GM18511 (cell line): ENCODE results near the gene RARB.

Experiments
- ATAC-seq: cut with Tn5 transposase; IDR thresholded peaks from one replicate; pipeline ENCODE4 v1.9.1; 2021; ENCODE audit warnings: mild to moderate bottlenecking, moderate library complexity; ENCODE audit not compliant: unreplicated experiment

RARB gene

DNA sequence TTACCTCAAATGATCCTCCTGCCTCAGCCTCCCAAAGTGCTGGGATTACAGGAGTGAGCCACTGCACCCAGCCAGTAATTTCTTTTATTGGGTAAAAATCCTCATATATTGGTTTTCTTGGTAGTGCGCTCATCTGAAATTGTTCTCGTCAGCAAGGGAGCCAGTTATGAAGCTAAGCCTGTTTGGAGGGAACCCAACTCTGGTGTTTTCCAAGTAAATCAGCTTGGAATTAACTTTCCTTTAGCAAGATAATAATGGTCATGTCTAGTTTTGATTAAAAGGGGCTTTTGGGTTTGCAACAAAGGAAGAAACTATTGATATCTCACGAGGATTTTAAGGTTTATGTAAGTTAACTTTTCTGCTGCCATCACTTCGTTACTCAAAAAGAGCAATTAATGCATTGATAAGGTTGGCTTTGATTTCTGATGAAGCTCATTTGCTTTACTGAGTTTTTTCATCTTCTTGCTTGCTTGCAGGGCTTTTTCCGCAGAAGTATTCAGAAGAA, 72.7 kb downstream of the RARB start:
- ATAC-seq, result no peak

DNA sequence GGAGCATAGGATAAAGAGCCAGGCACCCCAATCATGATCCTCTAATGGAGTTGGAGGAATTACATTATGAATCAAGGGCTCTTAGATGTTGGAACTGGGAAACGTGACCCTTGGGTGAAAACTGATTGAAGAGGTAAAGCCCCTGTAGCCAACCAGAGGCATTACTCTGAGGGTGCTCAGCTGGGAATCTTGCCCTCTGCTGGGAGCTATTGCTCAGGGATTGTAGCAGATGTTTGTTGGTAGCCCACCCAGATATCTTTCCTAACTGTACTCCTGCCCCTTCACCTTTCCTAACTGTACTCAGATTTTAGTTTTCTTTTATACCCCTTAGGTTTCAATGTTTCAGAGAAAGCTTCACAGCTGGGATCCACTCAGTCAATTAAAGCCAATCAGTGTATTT, 74.2 kb downstream of the RARB start:
- no peak for ATAC-seq

DNA sequence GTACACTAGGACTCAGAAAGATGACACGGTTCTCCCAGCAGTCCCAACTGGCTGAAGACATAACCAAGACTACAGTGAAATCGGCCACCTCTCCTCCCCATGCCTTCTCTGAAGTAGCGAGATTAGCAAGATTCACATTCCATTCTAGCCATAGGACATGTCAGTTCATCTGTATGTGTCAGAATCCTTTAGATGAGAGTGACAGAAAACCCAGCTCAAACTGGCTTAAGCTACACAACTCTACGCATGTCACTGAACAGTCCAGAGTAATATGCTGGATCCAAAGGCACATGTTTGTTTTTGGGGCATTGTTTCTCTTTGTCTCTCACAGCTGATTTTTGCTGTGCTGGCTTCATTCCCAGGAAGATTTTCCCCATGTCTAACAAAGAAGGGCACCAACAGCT, 75.8 kb downstream of the RARB start:
- ATAC-seq, result no peak

DNA sequence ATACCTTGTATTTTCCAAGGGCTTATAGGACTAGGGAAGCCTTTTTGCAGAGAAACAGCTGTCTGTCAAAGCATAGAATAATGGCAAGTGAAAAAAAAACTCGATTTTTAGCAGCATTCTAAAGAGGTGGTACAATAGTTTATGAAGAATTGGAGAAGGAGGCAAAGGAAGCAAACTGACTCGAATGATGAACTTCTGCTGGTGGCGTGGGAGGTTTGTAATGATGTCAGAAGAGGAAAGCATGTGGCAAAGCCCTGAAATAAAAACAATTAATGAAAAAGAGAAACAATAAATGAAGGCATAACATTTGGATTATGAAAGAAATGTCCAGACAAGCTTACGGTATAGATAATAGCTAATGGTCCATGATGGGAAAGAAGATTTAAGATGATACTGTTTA, 77.5 kb downstream of the RARB start:
- no peak for ATAC-seq

DNA sequence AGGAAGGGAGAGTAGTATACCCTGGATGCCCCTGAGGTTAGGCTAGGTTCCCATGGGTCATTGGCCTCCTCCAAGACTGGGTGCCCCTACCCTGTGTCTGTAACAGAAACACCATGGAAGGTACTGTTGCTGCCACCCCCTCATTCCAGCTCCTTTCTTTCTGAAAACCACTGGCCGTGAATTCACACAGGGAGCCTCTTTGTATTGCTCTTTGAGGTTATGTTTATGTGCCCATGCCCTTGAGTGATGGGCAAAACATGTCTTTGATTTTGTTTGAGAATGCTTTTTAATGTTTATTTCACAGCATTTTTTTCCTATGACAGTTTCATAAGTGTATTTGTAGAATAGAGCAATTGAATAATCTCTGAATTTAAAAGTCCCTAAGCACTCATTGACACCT, 79.7 kb downstream of the RARB start:
- no peak for ATAC-seq

DNA sequence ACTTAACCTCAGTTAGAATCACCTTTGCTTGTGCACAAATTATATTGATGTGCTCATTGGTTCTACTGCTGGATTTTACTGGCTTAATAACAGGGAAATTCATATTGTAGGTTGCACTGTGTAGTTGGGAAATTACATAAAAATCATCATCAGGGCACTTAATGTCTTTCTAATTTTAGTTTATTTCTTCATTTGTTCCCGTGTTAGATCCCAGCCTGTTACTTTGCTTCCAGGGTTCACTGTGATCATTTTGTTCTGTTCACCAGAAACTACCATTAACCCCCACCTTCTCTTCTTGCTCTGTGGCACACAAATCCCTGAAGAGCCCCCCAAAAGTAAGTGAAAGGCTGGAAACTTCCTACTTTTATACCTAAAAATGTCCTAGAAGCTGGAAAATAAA, 80.4 kb downstream of the RARB start:
- no peak for ATAC-seq

DNA sequence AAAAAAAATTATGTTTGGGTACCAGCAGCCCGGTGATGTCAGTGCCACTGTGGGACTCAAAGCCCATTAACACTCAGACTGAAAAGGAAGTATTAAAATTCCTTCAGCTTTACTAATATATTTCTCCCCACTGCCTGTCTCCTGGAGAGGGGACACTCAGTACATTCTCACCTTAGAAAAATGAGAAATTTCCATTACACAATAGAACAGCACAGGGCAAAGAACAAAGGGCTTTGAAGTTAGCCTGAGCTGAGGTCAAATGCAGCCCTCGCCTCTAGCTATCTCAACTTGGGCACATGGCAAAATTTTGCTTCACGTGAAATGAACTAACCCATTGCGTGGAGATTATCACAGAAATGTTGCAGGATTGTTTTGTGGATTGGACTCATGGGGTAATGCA, 80.8 kb downstream of the RARB start:
- no peak for ATAC-seq

DNA sequence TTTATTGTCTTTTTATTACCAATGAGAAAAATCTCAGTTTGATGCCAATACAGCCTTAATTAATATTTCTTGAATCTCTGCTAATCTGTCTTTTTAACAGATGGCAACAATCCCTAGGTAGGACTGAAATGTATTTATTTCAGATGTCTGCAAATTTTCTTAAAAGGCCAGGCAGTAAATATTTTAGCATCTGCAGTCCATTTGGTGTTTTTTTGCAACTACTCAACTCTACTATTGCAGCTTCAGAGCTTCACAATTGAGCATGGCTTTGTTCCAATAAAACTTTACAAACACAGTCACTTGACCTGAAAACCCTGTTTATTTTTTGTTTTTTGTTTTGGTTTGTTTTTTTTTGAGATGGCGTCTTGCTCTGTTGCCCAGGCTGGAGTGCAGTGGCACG, 82.7 kb downstream of the RARB start:
- no peak for ATAC-seq

DNA sequence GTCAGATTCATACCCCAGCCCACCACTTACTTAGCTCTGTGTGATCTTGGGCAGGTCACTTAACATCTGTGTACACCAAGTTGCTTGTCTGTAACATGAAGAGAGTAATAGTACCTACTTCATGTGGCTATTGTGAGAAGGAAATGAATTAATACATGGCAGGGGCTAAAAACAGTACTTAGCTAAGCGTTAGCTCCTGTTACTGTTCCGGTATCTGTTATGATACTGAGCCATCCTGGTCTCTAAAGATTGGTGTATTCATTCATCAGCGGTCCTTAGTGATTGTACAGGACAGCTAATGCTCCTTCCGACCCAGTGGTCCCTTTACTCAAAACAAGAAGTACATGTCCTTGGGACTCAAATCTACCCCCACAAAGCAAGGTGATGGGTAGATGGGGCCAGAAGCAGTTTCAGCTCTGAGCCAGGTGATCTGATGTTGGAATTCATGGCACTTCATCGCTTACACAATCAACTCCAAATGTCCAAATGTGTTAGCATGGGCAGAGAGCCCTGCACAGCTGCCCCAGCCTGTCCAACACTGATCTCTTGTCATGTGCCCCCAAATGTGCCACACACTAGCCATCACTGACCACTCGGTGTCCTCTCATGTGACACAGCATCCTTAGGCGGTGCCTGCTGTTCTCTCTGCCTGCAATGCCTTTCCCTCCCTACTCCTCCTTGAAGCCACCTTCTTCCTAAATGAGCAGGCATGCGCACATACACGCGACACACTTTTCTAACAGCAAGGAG, 84.1 kb downstream of the RARB start:
- no peak for ATAC-seq

DNA sequence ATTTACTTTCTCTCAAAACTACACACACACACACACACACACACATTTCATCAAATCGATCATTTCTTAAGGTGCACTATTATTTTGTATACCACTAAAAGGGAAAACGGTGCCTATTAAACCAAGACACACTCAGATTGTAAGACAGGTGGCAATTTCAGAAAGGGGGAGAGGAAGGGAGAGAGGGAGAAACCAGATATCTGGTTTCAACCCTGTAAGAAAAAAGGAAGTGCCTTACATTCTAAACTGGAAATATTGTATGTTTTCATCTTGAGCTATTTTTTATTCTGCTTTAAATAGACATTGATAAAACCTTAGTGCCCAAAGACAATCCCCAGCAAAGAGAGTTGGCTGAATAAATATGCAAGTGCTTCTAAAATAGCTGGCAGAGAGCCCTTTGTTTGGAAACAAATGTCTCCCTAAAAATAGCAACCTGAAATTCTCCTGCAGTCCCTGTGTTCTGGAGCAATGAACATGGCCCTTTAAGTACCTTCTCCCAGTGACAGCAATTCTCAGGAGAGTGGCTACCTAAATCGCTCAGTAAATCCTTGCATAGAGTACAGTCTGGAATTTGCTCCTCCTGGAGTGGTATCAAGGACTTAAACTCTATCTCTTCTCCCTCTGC, 85.7 kb downstream of the RARB start:
- ATAC-seq, result no peak

DNA sequence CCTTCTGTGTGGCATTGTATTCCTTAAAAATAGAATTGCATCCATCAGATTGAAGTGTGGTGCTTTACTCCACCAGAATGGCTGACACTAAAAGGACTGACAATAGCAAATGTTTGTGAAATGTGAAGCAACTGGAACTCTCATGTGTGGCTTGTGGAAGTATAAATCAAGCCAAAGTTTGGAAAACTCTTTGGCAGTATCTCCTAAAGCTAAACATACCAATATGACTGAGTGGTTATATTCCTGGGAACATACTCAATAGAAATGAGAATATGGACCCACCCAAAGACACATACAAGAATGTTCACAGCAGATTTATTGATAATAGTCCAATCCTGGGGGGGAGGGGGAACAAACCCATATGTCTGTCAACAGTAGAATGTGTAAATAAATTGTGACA, 87.1 kb downstream of the RARB start:
- no peak for ATAC-seq

DNA sequence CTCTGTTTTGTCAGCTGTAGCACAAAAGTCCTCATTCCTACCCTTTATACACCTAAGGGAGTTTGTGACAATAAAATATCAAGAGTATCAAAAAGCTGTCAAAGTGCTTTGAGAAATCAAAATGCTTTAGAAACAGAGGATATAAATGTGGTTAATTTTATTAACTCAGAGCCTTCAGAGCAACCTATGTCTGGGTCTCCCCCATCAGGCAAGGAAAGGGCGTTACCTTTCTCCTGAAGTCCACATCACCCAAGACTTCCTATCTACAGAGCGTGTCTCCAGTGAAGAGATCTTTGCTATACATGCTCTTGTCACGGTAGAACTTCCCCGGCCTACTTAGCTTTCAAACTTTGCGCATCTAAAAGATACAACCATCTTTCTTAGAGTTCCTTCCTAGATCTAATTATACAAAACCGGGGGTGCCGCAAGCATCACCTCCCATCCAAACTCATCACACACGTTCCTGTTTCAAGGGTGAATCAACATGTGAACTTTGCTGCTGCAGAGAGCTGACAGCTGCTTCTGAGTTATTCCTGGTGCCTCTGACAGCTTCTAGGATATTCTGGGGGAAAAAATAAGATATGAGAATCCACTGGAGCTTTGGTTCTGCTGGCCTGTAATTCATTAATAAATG, 93.0 kb downstream of the RARB start:
- ATAC-seq, result no peak

DNA sequence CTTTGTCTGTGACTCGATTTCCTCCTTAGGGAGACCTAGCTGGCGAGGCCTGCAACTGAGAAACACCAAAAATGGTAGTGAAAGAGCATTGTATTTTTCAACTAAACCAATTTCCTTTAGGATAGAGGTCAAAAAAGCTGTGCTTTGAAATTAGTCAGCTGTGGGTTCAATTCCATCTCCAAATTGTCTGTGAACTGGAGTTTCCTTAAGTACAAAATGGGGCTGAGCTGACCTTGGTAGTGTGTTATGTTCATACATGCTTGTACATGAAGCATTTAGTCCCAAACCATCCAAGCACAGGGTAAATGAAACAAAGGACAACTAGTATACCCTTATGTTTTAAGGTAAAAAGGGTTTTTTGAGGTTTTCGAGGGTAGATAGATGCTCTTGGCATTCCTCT, 99.3 kb downstream of the RARB start:
- no peak for ATAC-seq

DNA sequence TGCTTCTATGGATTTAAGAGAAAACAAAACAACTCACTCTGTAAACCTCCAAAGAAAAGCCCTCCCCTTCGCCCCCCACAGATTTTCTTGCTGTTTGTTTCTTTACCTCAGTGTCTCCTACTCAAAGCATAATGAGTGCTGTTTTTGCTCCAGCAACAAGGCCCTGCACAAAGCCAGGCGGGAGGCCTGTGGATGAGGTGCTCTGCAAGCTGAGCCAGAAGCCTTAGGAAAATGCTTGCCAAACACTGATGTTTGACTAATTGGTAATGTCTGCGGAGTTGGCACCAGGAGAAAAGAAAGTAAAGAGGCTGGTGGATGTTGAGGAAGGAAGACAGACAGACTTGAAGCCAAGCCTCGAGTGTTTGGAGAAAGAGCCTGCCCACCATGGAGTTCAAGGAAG, 99.7 kb downstream of the RARB start:
- ATAC-seq, result no peak

DNA sequence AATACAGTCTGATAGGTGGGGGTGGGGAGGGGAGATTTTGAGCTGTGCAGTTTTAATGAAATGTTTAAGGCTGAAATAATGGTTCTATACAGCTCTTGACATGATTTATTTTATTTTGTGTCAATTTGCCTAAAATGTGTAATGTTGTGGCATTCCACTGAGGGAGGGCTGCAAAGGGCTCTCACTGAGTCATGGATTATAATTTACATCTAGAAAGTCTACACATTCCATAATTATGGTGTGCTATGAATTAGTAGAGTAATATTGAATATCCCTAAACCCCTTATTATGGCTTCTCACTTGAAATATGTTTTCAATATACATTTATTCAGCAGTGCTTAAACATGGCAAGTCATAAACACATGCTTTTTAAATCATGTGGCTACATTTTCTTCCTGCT, 103.9 kb downstream of the RARB start:
- no peak for ATAC-seq

DNA sequence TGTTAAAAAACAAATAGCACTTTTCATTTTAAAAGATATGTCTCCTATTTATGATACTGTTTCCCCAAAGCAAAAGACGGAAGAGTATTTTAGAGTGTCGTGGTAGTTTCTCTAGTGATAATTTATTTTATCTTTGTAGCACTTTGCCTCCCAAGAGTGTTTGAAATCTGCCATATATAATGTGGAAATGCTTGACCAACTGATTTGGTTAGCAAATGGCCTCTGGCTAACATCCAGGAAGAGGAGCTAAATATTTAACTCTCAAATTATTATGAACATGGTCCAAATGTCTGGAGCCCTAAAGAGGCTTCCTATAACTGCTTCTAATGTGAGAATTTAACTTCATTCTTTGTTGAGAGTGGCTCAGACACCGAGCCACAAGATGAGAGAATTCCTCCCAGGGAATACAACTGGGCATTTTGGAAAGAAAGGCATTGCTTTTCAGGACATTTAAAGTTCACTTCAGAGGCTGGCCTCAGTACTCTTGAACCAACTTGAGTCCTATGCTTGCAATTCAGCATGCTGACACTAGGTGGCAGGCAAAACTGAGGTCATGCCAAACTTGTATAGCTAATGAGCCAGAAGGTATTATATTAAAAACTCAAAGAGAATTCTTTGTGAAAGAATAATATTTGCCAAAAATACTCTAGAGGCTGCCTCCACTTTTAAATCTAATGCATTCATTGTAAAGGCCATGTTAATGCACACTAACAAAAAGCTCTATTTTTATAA, 104.5 kb downstream of the RARB start:
- no peak for ATAC-seq

DNA sequence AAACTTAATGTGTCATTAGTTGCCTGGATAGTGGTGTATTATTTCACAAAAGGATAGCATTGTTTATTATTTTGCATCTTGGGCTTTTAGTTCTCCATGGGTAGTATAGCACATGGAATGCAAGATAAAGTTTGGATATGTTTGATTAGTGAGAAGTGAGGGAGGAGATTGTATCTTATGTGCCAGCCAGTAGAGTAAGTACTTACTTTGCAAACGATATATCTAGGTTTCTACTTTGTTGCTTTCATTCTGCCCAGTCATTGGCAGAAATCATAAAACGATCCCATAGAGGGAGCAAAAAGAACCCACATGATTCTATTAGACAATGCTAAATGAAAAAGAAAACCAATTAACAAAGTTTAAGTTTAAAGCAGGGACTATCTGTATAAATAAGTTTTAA, 105.3 kb downstream of the RARB start:
- no peak for ATAC-seq

DNA sequence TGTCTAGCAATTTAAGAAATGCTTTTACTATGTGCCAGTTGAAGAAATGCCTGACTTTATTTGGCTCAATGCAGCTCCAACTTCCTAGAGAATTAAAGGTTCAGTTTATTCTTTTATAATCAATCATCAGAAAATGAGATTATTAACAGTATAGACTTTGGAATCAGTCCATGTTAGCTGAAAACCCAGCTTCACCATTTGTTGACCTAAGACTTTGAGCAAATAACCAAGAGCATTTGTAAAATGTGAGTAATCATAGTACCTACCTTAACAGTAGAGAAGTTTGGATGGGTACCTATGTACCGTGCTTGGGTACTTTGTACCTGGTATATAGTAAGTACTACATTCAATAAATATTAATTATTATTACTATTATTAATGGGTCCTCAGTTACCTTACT, 105.9 kb downstream of the RARB start:
- ATAC-seq, result no peak

DNA sequence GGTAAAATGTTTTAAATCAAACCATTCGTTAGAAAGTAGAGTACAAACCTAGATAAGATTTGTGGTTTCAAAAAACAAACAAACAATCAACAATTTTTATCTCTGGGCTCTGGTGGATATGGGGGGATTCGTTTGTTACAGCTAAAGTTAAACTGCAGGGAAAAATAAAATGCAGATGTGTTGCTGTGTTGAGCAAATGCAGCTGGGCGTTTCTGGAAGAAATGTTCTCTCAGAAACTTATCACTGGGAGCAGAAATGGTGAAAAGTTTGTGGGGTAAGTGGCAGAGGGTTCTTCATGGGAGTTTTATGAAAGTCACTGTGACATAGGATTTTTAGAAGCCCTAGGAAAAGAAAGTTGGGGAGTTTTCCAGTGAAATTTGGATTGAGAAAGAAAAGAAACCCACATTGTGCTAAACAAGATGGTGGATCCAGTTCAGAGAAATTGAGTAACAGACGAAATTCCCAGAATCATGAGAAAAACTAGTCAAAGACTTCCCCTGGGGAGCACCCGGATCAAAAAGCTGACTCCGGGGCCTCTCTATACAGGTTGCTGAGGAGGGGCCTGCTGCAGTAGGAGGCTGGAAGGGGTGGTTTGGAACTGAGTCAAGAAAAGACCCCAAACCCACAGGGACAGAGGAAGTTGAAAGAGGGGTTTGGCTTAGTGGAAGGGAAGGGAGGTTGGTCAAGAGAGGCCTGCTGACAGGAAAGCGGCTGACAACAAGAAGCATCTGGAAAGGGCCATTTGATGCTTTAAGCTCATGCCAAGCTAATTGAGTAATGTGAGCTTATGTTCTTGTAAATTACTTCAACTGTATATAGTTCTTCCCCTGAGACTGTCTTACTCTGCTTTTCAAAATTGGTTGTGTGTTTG, 108.7 kb downstream of the RARB start:
- ATAC-seq, result no peak

DNA sequence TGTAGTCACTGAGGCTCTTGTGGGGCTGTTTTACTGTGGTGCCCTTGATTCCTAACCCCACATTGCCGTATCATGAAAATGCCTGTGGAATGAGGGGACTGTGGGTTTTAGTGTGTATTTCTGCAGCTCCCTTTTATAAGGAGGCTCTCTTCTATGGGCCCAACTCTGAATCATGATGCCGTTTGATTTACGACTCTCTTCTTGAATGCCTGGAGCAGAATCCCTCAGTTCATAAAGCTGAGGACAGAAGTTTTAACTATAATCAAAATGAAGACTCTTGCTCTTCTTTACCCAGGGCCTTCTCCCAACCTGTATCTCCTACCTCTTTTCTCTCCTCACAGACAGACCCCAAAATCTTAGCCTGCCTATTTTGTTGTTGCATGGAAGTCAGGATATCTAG, 109.5 kb downstream of the RARB start:
- no peak for ATAC-seq

DNA sequence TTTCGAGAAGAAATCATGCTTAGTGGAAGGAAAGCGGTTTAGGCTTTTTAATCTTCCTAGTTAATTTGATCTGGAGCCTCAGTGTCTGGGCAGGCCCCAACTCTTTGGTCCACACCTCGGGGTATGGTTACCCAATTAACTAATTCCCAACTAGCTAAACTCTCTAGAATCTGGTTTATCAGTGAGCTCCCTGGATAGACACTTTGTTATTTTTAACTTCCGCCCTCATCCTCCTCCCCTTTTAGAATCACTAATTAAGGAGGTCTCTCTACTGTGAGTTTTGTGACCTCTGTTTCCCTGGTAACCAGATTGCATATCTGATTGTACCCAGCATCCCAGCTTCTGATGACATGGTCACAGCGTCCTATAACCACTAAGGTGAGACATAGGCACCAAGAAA, 112.2 kb downstream of the RARB start:
- ATAC-seq, result no peak
